ENCODE results near the gene HOXB1. TPM values are rescaled to one million over a fixed set of nuclear protein-coding genes. Genes with fewer than 3 reads are reported as not detected.

Gene HOXB1
- total RNA-seq: not detected

- no peak for DNase-seq
Observed at GRCh38 chr17:48530887-48531272, at the start of gene HOXB1. Gene HOXB1, minus strand, starts transcription at chr17:48531011. Its CDS starts 107 bp downstream, at chr17:48530904.

- DNase-seq: no peak
Observed at GRCh38 chr17:48579760-48580554, 49.1 kb upstream of the HOXB1 start.

GRCh38 chr17:48579471-48579759, 48.6 kb upstream of the HOXB1 start:
- no peak for DNase-seq

GRCh38 chr17:48578616-48579470, 48.0 kb upstream of the HOXB1 start:
- DNase-seq: no peak

- no peak for DNase-seq
Observed at GRCh38 chr17:48577946-48578615, 47.3 kb upstream of the HOXB1 start, which contains the start of gene HOXB4. Gene HOXB4, minus strand, starts transcription at chr17:48578350. Its CDS starts 31 bp downstream, at chr17:48578319.

GRCh38 chr17:48577330-48577945, 46.6 kb upstream of the HOXB1 start:
- no peak for DNase-seq

- no peak for DNase-seq
Observed at GRCh38 chr17:48576479-48577309, 45.9 kb upstream of the HOXB1 start.

GRCh38 chr17:48575673-48576478, 45.1 kb upstream of the HOXB1 start:
- no peak for DNase-seq

GRCh38 chr17:48575066-48575582, 44.3 kb upstream of the HOXB1 start:
- no peak for DNase-seq

- DNase-seq: no peak
Observed at GRCh38 chr17:48574505-48575065, 43.8 kb upstream of the HOXB1 start.

GRCh38 chr17:48571826-48572417, 41.1 kb upstream of the HOXB1 start:
- DNase-seq: no peak

- DNase-seq: no peak
Observed at GRCh38 chr17:48571024-48571818, 40.4 kb upstream of the HOXB1 start.

GRCh38 chr17:48570325-48571023, 39.7 kb upstream of the HOXB1 start:
- no peak for DNase-seq

GRCh38 chr17:48569674-48570324, 39.0 kb upstream of the HOXB1 start:
- no peak for DNase-seq

GRCh38 chr17:48569240-48569582, 38.4 kb upstream of the HOXB1 start:
- no peak for DNase-seq

GRCh38 chr17:48568499-48569239, 37.9 kb upstream of the HOXB1 start:
- DNase-seq: no peak

Measured in occipital lobe (tissue), 2 donors.